Astrocyte (in vitro differentiated cells and primary cell): ENCODE measurements around the gene MALAT1.

Source experiments
- EZH2 ChIP-seq: IDR thresholded peaks from 2 replicates; pipeline ENCODE4 v1.6.1; 2012; ENCODE audit warnings: mild to moderate bottlenecking, low read length, inconsistent platforms; ENCODE audit not compliant: insufficient read depth
- TF ChIP-seq, protein P1 (sequence below): IDR thresholded peaks from 2 replicates; pipeline ENCODE4 v1.5.1; 2011; ENCODE audit warnings: low read depth, mild to moderate bottlenecking, inconsistent platforms, low read length, moderate library complexity; ENCODE audit not compliant: insufficient read depth

DNA sequence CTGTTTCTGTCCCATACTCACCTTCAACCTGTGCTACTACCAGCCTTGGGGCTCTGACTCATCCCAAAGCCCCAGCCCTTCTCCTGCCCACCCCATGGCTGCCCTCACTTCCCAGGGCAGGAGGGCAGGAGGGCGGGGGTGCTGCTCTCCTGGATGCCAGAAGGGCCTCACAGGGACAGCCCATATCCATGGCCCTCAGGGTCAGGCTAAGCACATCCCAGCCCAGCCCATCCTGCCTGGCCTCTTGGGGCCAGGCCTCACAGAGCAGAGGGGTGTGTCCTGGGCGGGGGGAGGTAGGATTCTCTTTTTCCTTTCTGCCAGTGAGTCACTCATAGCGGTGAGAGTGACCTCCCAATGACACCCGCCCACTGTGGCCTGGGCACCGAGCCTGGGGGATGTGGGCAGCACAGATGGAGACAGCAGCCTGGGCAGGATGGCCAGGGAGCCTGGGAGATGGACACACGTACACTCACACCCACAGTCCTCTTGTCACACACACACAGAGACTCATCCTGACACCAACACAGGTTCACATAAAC is 56.9 kb downstream of the MALAT1 start:
- no peak for TF ChIP-seq EZH2
- TF ChIP-seq, protein P1, sequence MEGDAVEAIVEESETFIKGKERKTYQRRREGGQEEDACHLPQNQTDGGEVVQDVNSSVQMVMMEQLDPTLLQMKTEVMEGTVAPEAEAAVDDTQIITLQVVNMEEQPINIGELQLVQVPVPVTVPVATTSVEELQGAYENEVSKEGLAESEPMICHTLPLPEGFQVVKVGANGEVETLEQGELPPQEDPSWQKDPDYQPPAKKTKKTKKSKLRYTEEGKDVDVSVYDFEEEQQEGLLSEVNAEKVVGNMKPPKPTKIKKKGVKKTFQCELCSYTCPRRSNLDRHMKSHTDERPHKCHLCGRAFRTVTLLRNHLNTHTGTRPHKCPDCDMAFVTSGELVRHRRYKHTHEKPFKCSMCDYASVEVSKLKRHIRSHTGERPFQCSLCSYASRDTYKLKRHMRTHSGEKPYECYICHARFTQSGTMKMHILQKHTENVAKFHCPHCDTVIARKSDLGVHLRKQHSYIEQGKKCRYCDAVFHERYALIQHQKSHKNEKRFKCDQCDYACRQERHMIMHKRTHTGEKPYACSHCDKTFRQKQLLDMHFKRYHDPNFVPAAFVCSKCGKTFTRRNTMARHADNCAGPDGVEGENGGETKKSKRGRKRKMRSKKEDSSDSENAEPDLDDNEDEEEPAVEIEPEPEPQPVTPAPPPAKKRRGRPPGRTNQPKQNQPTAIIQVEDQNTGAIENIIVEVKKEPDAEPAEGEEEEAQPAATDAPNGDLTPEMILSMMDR = no peak
